Measurements from ENCODE around the gene MAPKBP1.

- TF ChIP-seq, protein P1, sequence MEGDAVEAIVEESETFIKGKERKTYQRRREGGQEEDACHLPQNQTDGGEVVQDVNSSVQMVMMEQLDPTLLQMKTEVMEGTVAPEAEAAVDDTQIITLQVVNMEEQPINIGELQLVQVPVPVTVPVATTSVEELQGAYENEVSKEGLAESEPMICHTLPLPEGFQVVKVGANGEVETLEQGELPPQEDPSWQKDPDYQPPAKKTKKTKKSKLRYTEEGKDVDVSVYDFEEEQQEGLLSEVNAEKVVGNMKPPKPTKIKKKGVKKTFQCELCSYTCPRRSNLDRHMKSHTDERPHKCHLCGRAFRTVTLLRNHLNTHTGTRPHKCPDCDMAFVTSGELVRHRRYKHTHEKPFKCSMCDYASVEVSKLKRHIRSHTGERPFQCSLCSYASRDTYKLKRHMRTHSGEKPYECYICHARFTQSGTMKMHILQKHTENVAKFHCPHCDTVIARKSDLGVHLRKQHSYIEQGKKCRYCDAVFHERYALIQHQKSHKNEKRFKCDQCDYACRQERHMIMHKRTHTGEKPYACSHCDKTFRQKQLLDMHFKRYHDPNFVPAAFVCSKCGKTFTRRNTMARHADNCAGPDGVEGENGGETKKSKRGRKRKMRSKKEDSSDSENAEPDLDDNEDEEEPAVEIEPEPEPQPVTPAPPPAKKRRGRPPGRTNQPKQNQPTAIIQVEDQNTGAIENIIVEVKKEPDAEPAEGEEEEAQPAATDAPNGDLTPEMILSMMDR (conservative IDR thresholded peaks at IDR 0.05; ENCODE audit: low read depth, low read length), result no peak
- TF ChIP-seq EZH2 (IDR thresholded peaks at IDR 0.05; ENCODE audit: borderline replicate concordance, low read depth, low read length, poor library complexity, severe bottlenecking), result no peak
Observed at GRCh38 chr15:41773332-41773728, 954 bp upstream of the MAPKBP1 start.

Measured in A673 (cell line).